GM20000 (cell line): Measurements from ENCODE around the gene EMD.

ENCODE experiments used
- DNase-seq: peaks from one replicate; pipeline ENCODE4 v3.0.0; 2012; ENCODE audit warnings: low spot score
- TF ChIP-seq, protein P1 (sequence below): IDR thresholded peaks from 2 replicates; pipeline ENCODE4 v1.5.1; 2012; ENCODE audit warnings: mild to moderate bottlenecking, control low read depth; ENCODE audit errors: extremely low read depth, missing control alignments

Gene EMD

DNA sequence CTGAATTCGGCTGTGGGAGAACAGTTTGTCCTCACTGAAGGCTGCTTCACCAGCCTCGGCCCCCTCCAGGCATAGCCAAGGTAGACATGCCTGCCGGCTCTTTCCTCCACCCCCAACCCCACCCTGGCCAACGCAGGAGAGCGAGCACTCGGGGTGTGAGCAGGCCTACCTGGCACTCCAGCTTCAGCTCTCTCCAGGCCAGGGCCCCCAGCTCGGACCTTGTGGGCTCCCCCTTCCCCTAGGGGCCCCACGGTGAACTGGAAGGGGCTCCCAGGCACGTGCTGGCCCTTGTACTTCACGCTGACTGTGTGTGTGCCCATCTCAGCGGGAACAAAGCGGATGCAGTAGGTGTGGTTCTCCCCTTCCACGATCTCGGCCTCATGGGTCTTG, 27.1 kb upstream of the EMD start:
- DNase-seq, result no peak
- TF ChIP-seq, protein P1, sequence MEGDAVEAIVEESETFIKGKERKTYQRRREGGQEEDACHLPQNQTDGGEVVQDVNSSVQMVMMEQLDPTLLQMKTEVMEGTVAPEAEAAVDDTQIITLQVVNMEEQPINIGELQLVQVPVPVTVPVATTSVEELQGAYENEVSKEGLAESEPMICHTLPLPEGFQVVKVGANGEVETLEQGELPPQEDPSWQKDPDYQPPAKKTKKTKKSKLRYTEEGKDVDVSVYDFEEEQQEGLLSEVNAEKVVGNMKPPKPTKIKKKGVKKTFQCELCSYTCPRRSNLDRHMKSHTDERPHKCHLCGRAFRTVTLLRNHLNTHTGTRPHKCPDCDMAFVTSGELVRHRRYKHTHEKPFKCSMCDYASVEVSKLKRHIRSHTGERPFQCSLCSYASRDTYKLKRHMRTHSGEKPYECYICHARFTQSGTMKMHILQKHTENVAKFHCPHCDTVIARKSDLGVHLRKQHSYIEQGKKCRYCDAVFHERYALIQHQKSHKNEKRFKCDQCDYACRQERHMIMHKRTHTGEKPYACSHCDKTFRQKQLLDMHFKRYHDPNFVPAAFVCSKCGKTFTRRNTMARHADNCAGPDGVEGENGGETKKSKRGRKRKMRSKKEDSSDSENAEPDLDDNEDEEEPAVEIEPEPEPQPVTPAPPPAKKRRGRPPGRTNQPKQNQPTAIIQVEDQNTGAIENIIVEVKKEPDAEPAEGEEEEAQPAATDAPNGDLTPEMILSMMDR, result no peak

DNA sequence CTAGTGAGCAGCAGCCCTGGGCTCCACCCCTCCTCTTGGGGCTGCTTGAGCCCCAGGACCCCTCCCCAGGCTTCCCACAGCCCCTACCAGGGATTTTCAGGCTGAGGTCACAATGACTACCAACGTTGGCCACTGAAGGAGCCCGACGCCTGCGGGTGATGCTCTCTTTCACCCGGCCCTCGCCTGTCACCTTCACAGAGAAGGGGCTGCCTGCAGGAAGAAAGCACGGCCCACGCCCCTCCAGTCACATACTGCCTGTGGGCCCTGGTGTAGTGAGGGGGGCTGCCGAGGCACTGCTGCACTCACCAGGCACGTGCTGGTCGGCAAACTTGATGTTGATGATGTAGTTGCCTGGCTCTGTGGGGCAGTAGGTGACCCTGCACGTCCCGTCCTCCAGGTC, 26.6 kb upstream of the EMD start:
- no peak for DNase-seq
- TF ChIP-seq, protein P1, result no peak

DNA sequence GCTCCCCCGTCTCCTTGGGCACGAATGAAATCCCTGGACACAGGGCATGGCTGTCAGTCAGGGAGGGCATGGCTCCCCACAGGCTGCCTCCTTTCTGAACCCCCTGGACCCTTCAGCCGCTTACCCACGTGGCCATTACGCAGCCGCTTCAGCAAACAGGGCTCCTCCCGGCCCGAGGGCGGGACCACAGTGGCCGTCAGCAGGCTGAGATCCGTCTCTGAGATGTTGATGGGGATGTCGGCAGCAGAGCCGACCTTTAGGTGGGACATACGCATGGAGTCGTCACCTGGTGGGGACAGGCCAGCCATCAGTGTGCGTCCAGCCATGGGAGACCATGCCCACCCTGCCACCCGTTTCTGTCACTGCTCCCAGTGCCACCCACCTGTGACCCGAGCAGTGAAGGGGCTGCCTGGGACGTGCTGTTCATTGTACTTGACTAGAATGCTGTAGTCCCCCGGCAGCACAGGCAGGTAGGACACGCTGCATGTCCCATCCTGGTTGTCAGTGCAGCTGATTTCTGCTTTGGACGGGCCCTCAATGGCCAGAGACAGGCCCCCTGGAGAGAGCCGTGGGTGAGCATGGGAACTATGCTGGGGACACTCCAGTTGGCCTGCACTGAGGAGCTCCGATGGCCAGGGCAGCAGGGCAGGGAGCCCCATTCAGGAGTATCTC, 25.8 kb upstream of the EMD start:
- TF ChIP-seq, protein P1, result no peak
- DNase-seq, result no peak

DNA sequence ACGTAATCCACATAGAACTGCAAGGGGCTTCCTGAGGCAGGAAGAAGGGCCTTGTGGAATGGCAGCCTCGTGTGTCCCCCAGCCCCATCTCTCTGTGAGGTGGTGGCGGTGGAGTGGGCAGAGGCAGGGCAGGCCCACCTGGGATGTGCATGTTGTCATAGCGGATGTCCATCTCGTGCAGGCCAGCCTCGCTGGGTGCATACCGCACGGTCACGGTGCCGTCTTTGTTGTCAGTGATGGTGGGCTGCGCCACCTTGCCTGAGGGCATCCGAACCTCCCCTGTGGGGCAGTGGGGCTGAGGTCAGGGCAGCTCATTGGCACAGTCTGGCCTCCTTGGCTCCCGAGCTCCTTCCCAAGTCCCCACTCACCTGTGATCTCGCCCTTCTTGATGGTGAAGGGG, 25.1 kb upstream of the EMD start:
- TF ChIP-seq, protein P1, result no peak
- no peak for DNase-seq

DNA sequence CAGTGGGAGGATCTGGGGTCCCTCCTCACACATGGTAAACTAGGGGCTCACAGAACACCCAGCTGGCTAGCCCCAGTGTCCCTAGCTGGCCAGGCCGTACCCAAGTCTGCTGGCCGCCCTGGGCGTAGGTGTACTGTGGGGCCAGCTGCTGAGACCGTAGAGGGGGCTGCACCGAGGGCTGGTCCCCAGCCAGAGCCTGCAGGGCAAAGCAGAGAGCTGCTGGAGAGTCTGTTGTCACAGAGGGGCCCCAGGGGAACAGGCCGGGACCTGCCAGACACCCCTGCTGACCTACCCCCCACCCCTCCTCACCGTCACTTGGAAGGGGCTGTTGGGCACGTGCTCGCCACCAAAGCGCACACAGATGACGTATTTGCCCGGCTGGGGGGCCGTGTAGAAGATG, 24.6 kb upstream of the EMD start:
- TF ChIP-seq, protein P1, result no peak
- DNase-seq, result no peak

DNA sequence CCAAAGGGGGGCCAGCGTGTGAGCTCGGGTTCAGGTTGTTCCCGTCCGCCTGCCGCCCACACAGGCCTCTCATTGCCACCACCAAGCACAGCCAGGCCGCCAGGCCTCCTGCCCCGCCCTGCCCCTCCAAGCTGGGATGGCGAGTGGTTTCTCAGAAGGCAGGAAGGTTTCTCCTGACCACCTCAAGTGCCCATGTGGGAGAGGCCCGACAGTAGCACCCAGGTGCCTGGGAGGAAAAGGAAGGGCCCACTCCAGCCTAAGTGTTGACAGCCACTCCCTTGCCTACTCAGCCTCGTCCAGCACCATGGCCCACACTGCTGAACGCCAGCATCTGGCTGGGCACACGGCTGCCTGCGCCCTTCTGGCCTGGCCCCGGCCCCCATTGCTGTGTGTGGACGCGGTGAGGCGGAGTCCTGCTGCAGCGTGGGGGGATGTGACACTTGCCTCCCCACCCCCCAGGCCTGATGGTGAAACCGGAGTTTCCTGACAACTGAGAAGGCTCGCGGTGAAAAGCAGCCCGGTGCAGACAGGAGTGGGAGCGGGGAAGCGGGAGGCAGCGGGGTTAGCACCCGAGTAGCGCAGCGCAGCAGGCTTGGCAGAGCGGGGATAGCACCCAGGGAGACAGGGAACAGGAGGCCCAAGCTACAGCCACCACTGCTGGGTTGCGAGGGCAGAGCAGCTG, 23.9 kb upstream of the EMD start:
- DNase-seq, result no peak
- TF ChIP-seq, protein P1, result no peak

DNA sequence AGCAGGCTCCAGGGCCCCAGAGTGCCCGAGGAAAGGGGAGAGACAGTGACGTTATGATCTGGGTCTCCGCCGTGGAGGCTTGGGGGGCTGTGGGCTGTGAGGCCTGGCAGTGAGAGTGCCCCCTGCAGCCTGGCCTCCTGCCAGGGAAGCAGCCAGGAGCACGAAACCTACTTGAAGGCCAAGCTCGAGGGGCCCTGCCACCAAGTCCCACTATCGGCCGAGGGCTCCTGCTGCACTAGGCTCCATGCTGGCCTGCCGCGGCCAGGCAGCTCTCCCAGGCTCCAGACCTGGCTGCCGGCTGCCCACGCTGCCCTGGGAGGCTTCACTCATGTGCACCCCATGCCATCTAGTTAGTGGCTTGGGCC, 23.3 kb upstream of the EMD start:
- TF ChIP-seq, protein P1, result no peak
- no peak for DNase-seq
